Progenitor cell of endocrine pancreas (in vitro differentiated cells): Measurements from ENCODE around the gene METTL9. TPM values are rescaled to one million over a fixed set of nuclear protein-coding genes. Genes with fewer than 3 reads are reported as not detected.
A peak's percentile ranks its signal among the peaks of the same experiment; 100 is the strongest.
"Not testable (repeated sequence)": the region's sequence is repeated elsewhere in the genome, so short reads cannot be mapped to it uniquely, and the experiment has no call there.

Experiments
- DNase-seq: peaks from one replicate; pipeline ENCODE4 v3.0.0; 2021; ENCODE audit warnings: low spot score; ENCODE audit not compliant: unreplicated experiment
- H3K27ac Mint-ChIP-seq: 2 replicates; pipeline ENCODE4 v1.8.0; 2021; ENCODE audit warnings: mild to moderate bottlenecking, moderate library complexity, mixed read lengths
- H3K27me3 Mint-ChIP-seq: 2 replicates; pipeline ENCODE4 v1.8.0; 2021; ENCODE audit warnings: mixed read lengths
- H3K36me3 Mint-ChIP-seq: 2 replicates; pipeline ENCODE4 v1.8.0; 2022; ENCODE audit warnings: mixed read lengths; ENCODE audit not compliant: insufficient read depth
- H3K4me1 Mint-ChIP-seq: 2 replicates; pipeline ENCODE4 v1.8.0; 2021; ENCODE audit warnings: low read depth, mixed read lengths
- H3K4me3 Mint-ChIP-seq: 2 replicates; pipeline ENCODE4 v1.8.0; 2021; ENCODE audit warnings: low read depth, mild to moderate bottlenecking, moderate library complexity, mixed read lengths
- H3K9me3 Mint-ChIP-seq: 2 replicates; pipeline ENCODE4 v1.8.0; 2021; ENCODE audit warnings: low read depth, mixed read lengths
- CTCF ChIP-seq: fragments of 200-600 bp; sonication (generic); IDR thresholded peaks from one replicate; pipeline ENCODE4 v1.5.0; 2021; ENCODE audit warnings: antibody characterized with exemption, mild to moderate bottlenecking; ENCODE audit not compliant: unreplicated experiment
- total RNA-seq: library from RNA; stranded (reverse); gene quantifications from 2 replicates; pipeline ENCODE4 v1.2.1, GENCODE V29; 2021

METTL9 gene
- total RNA-seq, 1 donor from 2014 or later, result 158 TPM

- peak; percentile 42 for DNase-seq
- no peak overlapping the region for H3K4me3 Mint-ChIP-seq
- no peaks in the 10 kb centered on the region for H3K36me3 Mint-ChIP-seq
- TF ChIP-seq CTCF, result no peak
- peaks cover 25% of the 10 kb centered on the region for H3K27me3 Mint-ChIP-seq
- H3K9me3 Mint-ChIP-seq, result no peaks in the 10 kb centered on the region
- no peaks in the 10 kb centered on the region for H3K4me1 Mint-ChIP-seq
- no peak overlapping the region for H3K27ac Mint-ChIP-seq
Measured at GRCh38 chr16:21685034-21685455, 85.7 kb downstream of the METTL9 start.

- no peak overlapping the region for H3K27ac Mint-ChIP-seq
- TF ChIP-seq CTCF, result no peak
- peaks cover 17% of the 10 kb centered on the region for H3K27me3 Mint-ChIP-seq
- no peak for DNase-seq
- no peak overlapping the region for H3K4me3 Mint-ChIP-seq
- H3K9me3 Mint-ChIP-seq, result no peaks in the 10 kb centered on the region
- no peaks in the 10 kb centered on the region for H3K36me3 Mint-ChIP-seq
- H3K4me1 Mint-ChIP-seq, result no peaks in the 10 kb centered on the region
Measured at GRCh38 chr16:21689107-21689506, 89.7 kb downstream of the METTL9 start.

- peaks cover 21% of the 10 kb centered on the region for H3K27me3 Mint-ChIP-seq
- H3K36me3 Mint-ChIP-seq, H3K27ac Mint-ChIP-seq: not testable (repeated sequence)
Measured at GRCh38 chr16:21690967-21691366, 91.6 kb downstream of the METTL9 start.

GRCh38 chr16:21694609-21695008, 95.2 kb downstream of the METTL9 start:
- no peak overlapping the region for H3K4me3 Mint-ChIP-seq
- no peak for DNase-seq
- no peak overlapping the region for H3K27ac Mint-ChIP-seq
- no peaks in the 10 kb centered on the region for H3K36me3 Mint-ChIP-seq
- H3K9me3 Mint-ChIP-seq, result no peaks in the 10 kb centered on the region
- H3K4me1 Mint-ChIP-seq, result no peaks in the 10 kb centered on the region
- no peak for TF ChIP-seq CTCF
- H3K27me3 Mint-ChIP-seq, result peaks cover 11% of the 10 kb centered on the region

More at GRCh38 chr16:21690967-21691366, 91.6 kb downstream of the METTL9 start:
- H3K4me1 Mint-ChIP-seq, H3K9me3 Mint-ChIP-seq, DNase-seq, H3K4me3 Mint-ChIP-seq: not testable (repeated sequence)

GRCh38 chr16:21697032-21697431, 97.7 kb downstream of the METTL9 start:
- Mint-ChIP-seq H3K27me3 (peaks cover 11% of the 10 kb centered on the region), H3K4me3 (no peak overlapping the region), H3K36me3 (no peaks in the 10 kb centered on the region), H3K9me3 (no peaks in the 10 kb centered on the region), H3K4me1 (no peaks in the 10 kb centered on the region), H3K27ac (no peak overlapping the region)
- TF ChIP-seq CTCF, result no peak
- DNase-seq, result no peak

- peak overlapping the region; percentile 34 for H3K27ac Mint-ChIP-seq
- H3K4me1 Mint-ChIP-seq, result no peaks in the 10 kb centered on the region
- TF ChIP-seq CTCF, result peak; percentile 9
- no peak overlapping the region for H3K4me3 Mint-ChIP-seq
- peaks cover 8% of the 10 kb centered on the region for H3K27me3 Mint-ChIP-seq
- H3K9me3 Mint-ChIP-seq, result no peaks in the 10 kb centered on the region
- DNase-seq, result no peak
- H3K36me3 Mint-ChIP-seq, result no peaks in the 10 kb centered on the region
Measured at GRCh38 chr16:21698169-21699032, 99.0 kb downstream of the METTL9 start.
